ENCODE measurements around the gene ALDH1A1. TPM values are rescaled to one million over a fixed set of nuclear protein-coding genes. Genes with fewer than 3 reads are reported as not detected.

ALDH1A1 gene
- total RNA-seq, 1 experiment from 2014 or later, result 8.8 TPM

DNA sequence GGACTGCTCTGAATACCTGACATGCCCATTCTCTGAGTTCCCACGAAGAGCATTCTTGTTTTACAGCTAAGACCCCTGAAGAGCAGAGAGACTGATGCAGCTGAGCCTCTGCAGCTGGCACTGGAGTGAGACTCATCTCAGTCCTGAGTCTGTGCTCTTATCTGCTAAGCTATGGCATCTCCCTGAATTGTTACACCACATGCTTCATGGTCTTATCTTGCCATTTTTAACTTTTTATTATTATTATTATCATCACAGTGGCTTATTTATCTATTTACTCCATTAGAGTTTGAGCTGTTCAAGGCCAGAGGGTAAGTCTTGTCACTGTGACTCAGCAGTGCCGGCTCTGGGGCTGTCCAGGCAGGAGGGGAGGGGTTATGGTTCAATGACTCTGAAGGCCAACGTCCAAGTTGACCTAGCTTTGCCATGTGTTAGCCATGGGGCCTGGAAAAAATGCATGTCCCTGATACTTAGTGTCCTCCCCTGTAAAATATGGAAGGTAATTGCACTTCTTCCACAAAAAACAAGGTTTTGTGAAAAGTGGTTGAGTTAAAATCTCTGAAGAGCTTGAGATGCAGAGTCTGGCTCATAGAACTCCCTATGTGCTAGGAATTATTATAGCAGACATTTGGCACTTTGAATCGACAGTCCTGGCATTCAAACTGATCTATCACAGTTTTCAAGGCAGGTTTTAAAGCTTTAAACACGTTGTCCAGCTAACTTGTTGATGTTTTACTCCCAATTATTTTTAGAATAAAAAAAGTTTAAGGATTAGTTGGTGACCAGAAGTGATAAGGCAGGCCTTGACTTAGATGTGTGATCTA lies 94.6 kb downstream of the ALDH1A1 start:
- no peaks in the 10 kb centered on the region for H3K27me3 ChIP-seq (replicated peaks; ENCODE audit: insufficient read depth, low read depth, low read length, poor library complexity)
- DNase-seq (ENCODE audit: low spot score), result peak; percentile 11
- no peaks in the 10 kb centered on the region for H3K9me3 ChIP-seq (ENCODE audit: low read depth, low read length, poor library complexity, severe bottlenecking)
- H3K4me1 ChIP-seq (ENCODE audit: insufficient read depth, low read length, poor library complexity, severe bottlenecking), result peaks cover 17% of the 10 kb centered on the region
- no peaks in the 10 kb centered on the region for H3K36me3 ChIP-seq (ENCODE audit: insufficient read depth, low read length, poor library complexity, severe bottlenecking)
- no TSS peak for BruUV-seq (replicated peaks)
- TF ChIP-seq, protein P1, sequence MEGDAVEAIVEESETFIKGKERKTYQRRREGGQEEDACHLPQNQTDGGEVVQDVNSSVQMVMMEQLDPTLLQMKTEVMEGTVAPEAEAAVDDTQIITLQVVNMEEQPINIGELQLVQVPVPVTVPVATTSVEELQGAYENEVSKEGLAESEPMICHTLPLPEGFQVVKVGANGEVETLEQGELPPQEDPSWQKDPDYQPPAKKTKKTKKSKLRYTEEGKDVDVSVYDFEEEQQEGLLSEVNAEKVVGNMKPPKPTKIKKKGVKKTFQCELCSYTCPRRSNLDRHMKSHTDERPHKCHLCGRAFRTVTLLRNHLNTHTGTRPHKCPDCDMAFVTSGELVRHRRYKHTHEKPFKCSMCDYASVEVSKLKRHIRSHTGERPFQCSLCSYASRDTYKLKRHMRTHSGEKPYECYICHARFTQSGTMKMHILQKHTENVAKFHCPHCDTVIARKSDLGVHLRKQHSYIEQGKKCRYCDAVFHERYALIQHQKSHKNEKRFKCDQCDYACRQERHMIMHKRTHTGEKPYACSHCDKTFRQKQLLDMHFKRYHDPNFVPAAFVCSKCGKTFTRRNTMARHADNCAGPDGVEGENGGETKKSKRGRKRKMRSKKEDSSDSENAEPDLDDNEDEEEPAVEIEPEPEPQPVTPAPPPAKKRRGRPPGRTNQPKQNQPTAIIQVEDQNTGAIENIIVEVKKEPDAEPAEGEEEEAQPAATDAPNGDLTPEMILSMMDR (conservative IDR thresholded peaks at IDR 0.05; ENCODE audit: low read depth, low read length), result no peak
- no peak for TF ChIP-seq EZH2 (IDR thresholded peaks at IDR 0.05; ENCODE audit: borderline replicate concordance, low read depth, low read length, poor library complexity, severe bottlenecking)
- H3K4me3 ChIP-seq (ENCODE audit: low read depth, low read length, poor library complexity, severe bottlenecking), result no peak overlapping the region
- intact Hi-C loops (cut with micrococcal nuclease; ENCODE audit: unreplicated experiment), result loop anchor here (2.0 to 5.0 kb wide), 2 partner anchors 324 to 344 kb away; no protein-coding TSS in a partner anchor
- peak overlapping the region; percentile 62 for H3K27ac ChIP-seq (ENCODE audit: low read depth, low read length, poor library complexity, severe bottlenecking)
- ChIA-PET POLR2A (ENCODE audit: low non-redundant PET) (no interaction called here), CTCF (interaction anchor here (1.7 to 2.0 kb wide), 2 partner anchors 164 to 224 kb away, joined by 9 to 11 read pairs; no protein-coding TSS in a partner anchor)

DNA sequence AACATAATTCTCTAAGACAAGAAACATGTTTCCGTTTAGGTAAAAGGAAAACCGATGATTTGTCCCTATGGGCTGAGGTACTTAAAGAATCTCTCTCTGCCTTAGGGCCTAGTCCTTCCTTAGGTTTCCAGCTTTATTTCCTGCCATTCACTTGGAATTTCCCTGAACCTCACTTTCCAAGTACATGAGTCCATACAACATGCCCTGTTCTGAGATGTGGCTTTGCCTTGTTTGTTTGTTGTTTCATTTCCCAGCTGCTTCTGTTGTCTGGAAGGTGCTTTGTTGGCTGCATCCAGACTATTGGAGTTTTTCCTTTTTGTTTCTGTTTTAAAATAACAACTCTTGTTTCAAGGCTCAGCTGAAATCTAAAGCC lies 95.2 kb downstream of the ALDH1A1 start:
- Histone ChIP-seq H3K27me3 (replicated peaks; ENCODE audit: insufficient read depth, low read depth, low read length, poor library complexity) (no peaks in the 10 kb centered on the region), H3K4me3 (ENCODE audit: low read depth, low read length, poor library complexity, severe bottlenecking) (no peak overlapping the region), H3K4me1 (ENCODE audit: insufficient read depth, low read length, poor library complexity, severe bottlenecking) (peaks cover 17% of the 10 kb centered on the region), H3K36me3 (ENCODE audit: insufficient read depth, low read length, poor library complexity, severe bottlenecking) (no peaks in the 10 kb centered on the region), H3K27ac (ENCODE audit: low read depth, low read length, poor library complexity, severe bottlenecking) (peak overlapping the region; percentile 62), H3K9me3 (ENCODE audit: low read depth, low read length, poor library complexity, severe bottlenecking) (no peaks in the 10 kb centered on the region)
- POLR2A ChIA-PET (ENCODE audit: low non-redundant PET), result no interaction called here
- TF ChIP-seq, protein P1 (conservative IDR thresholded peaks at IDR 0.05; ENCODE audit: low read depth, low read length), result no peak
- no peak for TF ChIP-seq EZH2 (IDR thresholded peaks at IDR 0.05; ENCODE audit: borderline replicate concordance, low read depth, low read length, poor library complexity, severe bottlenecking)
- BruUV-seq (replicated peaks), result no TSS peak
- no peak for DNase-seq (ENCODE audit: low spot score)
- CTCF ChIA-PET, result interaction anchor here (1.1 to 2.0 kb wide), 6 partner anchors 13 to 577 kb away, joined by 3 to 11 read pairs (median 6); no protein-coding TSS in a partner anchor
- intact Hi-C loops (cut with micrococcal nuclease; ENCODE audit: unreplicated experiment), result loop anchor here (1.0 to 5.0 kb wide), 3 partner anchors 166 to 345 kb away; no protein-coding TSS in a partner anchor

DNA sequence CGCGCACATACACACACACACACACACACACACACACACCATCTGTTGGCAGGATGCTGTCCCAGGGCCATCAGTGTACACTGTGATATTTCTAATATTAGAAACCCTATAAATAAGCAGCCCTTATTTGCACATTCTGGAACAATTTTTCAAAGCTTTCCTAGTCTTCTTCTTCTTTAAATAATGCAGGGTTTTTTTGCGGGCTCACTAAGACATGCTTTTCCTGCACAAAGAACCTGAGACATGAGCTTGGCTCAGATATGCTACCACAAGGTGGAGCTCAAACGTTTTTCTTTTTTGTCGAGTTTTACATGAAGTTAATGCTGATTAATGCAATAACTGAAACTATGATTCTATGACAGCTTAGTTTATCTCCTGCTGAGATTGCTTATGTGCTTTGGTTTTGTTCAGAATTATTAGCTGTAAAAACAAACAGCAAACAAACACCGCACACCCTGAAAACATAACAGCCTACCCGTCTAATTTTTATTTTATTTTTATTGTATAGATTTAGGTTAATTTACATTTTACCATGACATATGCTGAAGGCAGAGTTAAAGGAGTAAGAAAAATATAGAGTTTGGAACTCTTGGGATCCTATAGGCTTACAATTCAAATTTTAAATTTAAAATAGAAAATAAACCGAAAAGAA lies 95.8 kb downstream of the ALDH1A1 start:
- BruUV-seq (replicated peaks), result no TSS peak
- Histone ChIP-seq H3K9me3 (ENCODE audit: low read depth, low read length, poor library complexity, severe bottlenecking) (no peaks in the 10 kb centered on the region), H3K4me3 (ENCODE audit: low read depth, low read length, poor library complexity, severe bottlenecking) (no peak overlapping the region), H3K4me1 (ENCODE audit: insufficient read depth, low read length, poor library complexity, severe bottlenecking) (peaks cover 17% of the 10 kb centered on the region), H3K27me3 (replicated peaks; ENCODE audit: insufficient read depth, low read depth, low read length, poor library complexity) (no peaks in the 10 kb centered on the region), H3K27ac (ENCODE audit: low read depth, low read length, poor library complexity, severe bottlenecking) (no peak overlapping the region), H3K36me3 (ENCODE audit: insufficient read depth, low read length, poor library complexity, severe bottlenecking) (no peaks in the 10 kb centered on the region)
- CTCF ChIA-PET, result interaction anchor here (0.5 to 2.0 kb wide), 9 partner anchors 13 to 1437 kb away, joined by 3 to 11 read pairs (median 6); no protein-coding TSS in a partner anchor
- POLR2A ChIA-PET (ENCODE audit: low non-redundant PET), result no interaction called here
- intact Hi-C loops (cut with micrococcal nuclease; ENCODE audit: unreplicated experiment), result loop anchor here (1.0 to 5.0 kb wide), 3 partner anchors 166 to 345 kb away; no protein-coding TSS in a partner anchor
- TF ChIP-seq, protein P1 (conservative IDR thresholded peaks at IDR 0.05; ENCODE audit: low read depth, low read length), result peak; percentile 80
- TF ChIP-seq EZH2 (IDR thresholded peaks at IDR 0.05; ENCODE audit: borderline replicate concordance, low read depth, low read length, poor library complexity, severe bottlenecking), result no peak
- DNase-seq (ENCODE audit: low spot score), result peak; percentile 84
